Liver (tissue), 9 donors: ENCODE results near the gene SLC4A5. TPM values are rescaled to one million over a fixed set of nuclear protein-coding genes. Genes with fewer than 3 reads are reported as not detected.

Experiments
- DNase-seq: peaks from one replicate; pipeline ENCODE4 v3.0.0-alpha.2; 2017; ENCODE audit warnings: low spot score
- H3K27ac ChIP-seq, 2 donors: one replicate each; pipeline ENCODE4 v1.7.0; 2013; ENCODE audit warnings: inconsistent platforms in 2 of 2, low read length in 2 of 2, control low read depth in 1 of 2, low read depth in 1 of 2, mild to moderate bottlenecking in 1 of 2
- H3K27me3 ChIP-seq, 4 donors: one replicate each; pipeline versions ENCODE4 v1.6.1 to v1.7.0; 2013; ENCODE audit warnings: low read length in 3 of 4, inconsistent platforms in 1 of 4, mild to moderate bottlenecking in 1 of 4, moderate library complexity in 1 of 4; ENCODE audit not compliant: control insufficient read depth in 4 of 4, insufficient read depth in 4 of 4
- H3K36me3 ChIP-seq, 4 donors: one replicate each; pipeline versions ENCODE4 v1.6.1 to v1.7.0; 2013; ENCODE audit warnings: low read length in 3 of 4, mild to moderate bottlenecking in 3 of 4, low read depth in 1 of 4, moderate library complexity in 1 of 4; ENCODE audit not compliant: control insufficient read depth in 4 of 4, insufficient read depth in 3 of 4
- H3K4me1 ChIP-seq, 4 donors: one replicate each; pipeline versions ENCODE4 v1.6.1 to v1.7.0; 2013; ENCODE audit warnings: low read length in 3 of 4, mild to moderate bottlenecking in 3 of 4, moderate library complexity in 1 of 4; ENCODE audit not compliant: control insufficient read depth in 4 of 4, insufficient read depth in 4 of 4
- H3K4me3 ChIP-seq, 3 donors: one replicate each; pipeline versions ENCODE4 v1.6.1 to v1.7.0; 2013; ENCODE audit warnings: low read length in 3 of 3, control low read depth in 1 of 3, low read depth in 1 of 3, mild to moderate bottlenecking in 1 of 3
- H3K9ac ChIP-seq, 2 donors: one replicate each; pipeline ENCODE4 v1.7.0; 2013; ENCODE audit warnings: low read length in 2 of 2, mild to moderate bottlenecking in 2 of 2, moderate library complexity in 2 of 2, control low read depth in 1 of 2, low read depth in 1 of 2
- H3K9me3 ChIP-seq, 4 donors: one replicate each; pipeline versions ENCODE4 v1.6.1 to v1.7.0; 2013; ENCODE audit warnings: low read length in 3 of 4; ENCODE audit not compliant: control insufficient read depth in 4 of 4
- ATF3 ChIP-seq: IDR thresholded peaks from 2 replicates; pipeline ENCODE4 v1.6.1; 2016; ENCODE audit warnings: antibody characterized with exemption
- CTCF ChIP-seq: fragments of 150-350 bp; IDR thresholded peaks from 2 replicates; pipeline ENCODE4 v1.5.1; 2017; ENCODE audit warnings: improper control_type of control experiment, low read depth, low read length; ENCODE audit not compliant: missing input control
- EGR1 ChIP-seq, 2 donors: IDR thresholded peaks; 2 replicates each; pipeline ENCODE4 v1.6.1; 2016 to 2018; ENCODE audit warnings: antibody characterized with exemption in 2 of 2, low read depth in 2 of 2
- FOXA1 ChIP-seq: IDR thresholded peaks from 2 replicates; pipeline ENCODE4 v1.6.1; 2016; ENCODE audit warnings: antibody characterized with exemption
- FOXA2 ChIP-seq: IDR thresholded peaks from 2 replicates; pipeline ENCODE4 v1.6.1; 2016; ENCODE audit warnings: antibody characterized with exemption
- GABPA ChIP-seq, 2 donors: IDR thresholded peaks in 1 of 2; conservative IDR thresholded peaks in 1 of 2; 2 replicates each; pipeline ENCODE4 v1.6.1; 2016; ENCODE audit warnings: antibody characterized with exemption in 2 of 2, mild to moderate bottlenecking in 1 of 2, moderate library complexity in 1 of 2
- HNF4G ChIP-seq: IDR thresholded peaks from 2 replicates; pipeline ENCODE4 v1.6.1; 2016; ENCODE audit warnings: antibody characterized with exemption
- JUND ChIP-seq, 2 donors: IDR thresholded peaks; 2 replicates each; pipeline ENCODE4 v1.6.1; 2016; ENCODE audit warnings: antibody characterized with exemption in 2 of 2
- MAX ChIP-seq: IDR thresholded peaks from 2 replicates; pipeline ENCODE4 v1.6.1; 2016; ENCODE audit warnings: antibody characterized with exemption
- NR2F2 ChIP-seq: IDR thresholded peaks from 2 replicates; pipeline ENCODE4 v1.6.1; 2016; ENCODE audit warnings: antibody characterized with exemption
- RAD21 ChIP-seq, 2 donors: IDR thresholded peaks; 2 replicates each; pipeline ENCODE4 v1.6.1; 2016; ENCODE audit warnings: antibody characterized with exemption in 2 of 2, mild to moderate bottlenecking in 2 of 2
- REST ChIP-seq: IDR thresholded peaks from 2 replicates; pipeline ENCODE4 v1.6.1; 2016; ENCODE audit warnings: antibody characterized with exemption, mild to moderate bottlenecking
- RXRA ChIP-seq, 2 donors: IDR thresholded peaks; 2 replicates each; pipeline ENCODE4 v1.6.1; 2017 to 2018; ENCODE audit warnings: antibody characterized with exemption in 2 of 2, mild to moderate bottlenecking in 1 of 2
- SP1 ChIP-seq: IDR thresholded peaks from 2 replicates; pipeline ENCODE4 v1.6.1; 2018; ENCODE audit warnings: antibody characterized with exemption, mild to moderate bottlenecking
- TAF1 ChIP-seq: conservative IDR thresholded peaks from 2 replicates; pipeline ENCODE4 v1.6.1; 2016; ENCODE audit warnings: antibody characterized with exemption, mild to moderate bottlenecking
- YY1 ChIP-seq: IDR thresholded peaks from 2 replicates; pipeline ENCODE4 v1.6.1; 2016; ENCODE audit warnings: antibody characterized with exemption, mild to moderate bottlenecking
- ZBTB33 ChIP-seq: IDR thresholded peaks from 2 replicates; pipeline ENCODE4 v1.6.1; 2016; ENCODE audit warnings: antibody characterized with exemption
- WGBS: extraction: QIAGEN DNeasy Blood & Tissue Kit; methylation state at CpG from one replicate; pipeline ENCODE4 v1.1.7; 2013; 5-methylcytosine and 5-hydroxymethylcytosine counted together
- polyA plus RNA-seq, 2 donors: library from polyadenylated mRNA; stranded (reverse) in 1 of 2; unstranded in 1 of 2; fragments of 200-250 nt in 1 of 2; fragments of >200 nt in 1 of 2; fragmentation: Nextera tagmentation in 1 of 2; extraction: Ambion mirVana in 1 of 2; gene quantifications; one replicate each; pipeline versions ENCODE4 v1.2.1 to v1.2.3, GENCODE V29; 2013 to 2015
- total RNA-seq, 2 donors: library from RNA; depleted of rRNA; stranded (reverse); fragments of >200 nt; gene quantifications; one replicate each; pipeline ENCODE4 v1.2.3, GENCODE V29; 2014
- donor health status: healthy.
- donor health status: healthy.
- donor health status: healthy.
- donor health status: healthy.
- donor health status: healthy.

SLC4A5 gene
- total and polyA plus RNA-seq, 4 donors, result 0.12 to 0.50 (median 0.29) TPM

- no peak overlapping the region for H3K27ac ChIP-seq
- no peaks in the 10 kb centered on the region for H3K9me3 ChIP-seq
- no peak for TF ChIP-seq NR2F2
- no peak for TF ChIP-seq ZBTB33
- no peak for TF ChIP-seq YY1
- TF ChIP-seq EGR1 (IDR thresholded peaks at IDR 0.05; ENCODE audit: low read depth in 2 of 2), result no peak
- no peak for TF ChIP-seq SP1
- no peak for TF ChIP-seq HNF4G
- TF ChIP-seq GABPA (IDR thresholded peaks at IDR 0.05 in 1 of 2, conservative IDR thresholded peaks at IDR 0.05 in 1 of 2), result no peak
- TF ChIP-seq FOXA2, result no peak
- no peak for TF ChIP-seq MAX
- TF ChIP-seq ATF3, result no peak
- TF ChIP-seq JUND (IDR thresholded peaks at IDR 0.05), result no peak
- TF ChIP-seq RAD21 (IDR thresholded peaks at IDR 0.05), result no peak
- no peak for TF ChIP-seq TAF1
- TF ChIP-seq RXRA (IDR thresholded peaks at IDR 0.05), result no peak
- TF ChIP-seq CTCF, result no peak
- no peak for TF ChIP-seq FOXA1
- no peak for DNase-seq
- no peaks in the 10 kb centered on the region for H3K36me3 ChIP-seq
- H3K4me3 ChIP-seq, result no peak overlapping the region
- H3K27me3 ChIP-seq, result no peaks in the 10 kb centered on the region
- no peak overlapping the region for H3K9ac ChIP-seq
- H3K4me1 ChIP-seq, result no peaks in the 10 kb centered on the region
- WGBS, result 91% methylated on average over 6 of the region's 6 CpGs
Measured at GRCh38 chr2:74286725-74287124, 56.5 kb downstream of the SLC4A5 start.

- H3K4me1 ChIP-seq, result no peaks in the 10 kb centered on the region
- no peaks in the 10 kb centered on the region for H3K36me3 ChIP-seq
- no peak for DNase-seq
- H3K9ac ChIP-seq, result no peak overlapping the region
- H3K27me3 ChIP-seq, result no peaks in the 10 kb centered on the region
- no peak for TF ChIP-seq SP1
- TF ChIP-seq FOXA2, result no peak
- TF ChIP-seq YY1, result no peak
- no peak for TF ChIP-seq MAX
- no peak for TF ChIP-seq CTCF
- TF ChIP-seq ZBTB33, result no peak
- no peak for TF ChIP-seq GABPA (IDR thresholded peaks at IDR 0.05 in 1 of 2, conservative IDR thresholded peaks at IDR 0.05 in 1 of 2)
- TF ChIP-seq REST, result no peak
- no peak for TF ChIP-seq FOXA1
- TF ChIP-seq RXRA (IDR thresholded peaks at IDR 0.05), result no peak
- TF ChIP-seq EGR1 (IDR thresholded peaks at IDR 0.05; ENCODE audit: low read depth in 2 of 2), result no peak
- TF ChIP-seq JUND (IDR thresholded peaks at IDR 0.05), result no peak
- no peak for TF ChIP-seq RAD21 (IDR thresholded peaks at IDR 0.05)
- no peak overlapping the region for H3K4me3 ChIP-seq
- no peaks in the 10 kb centered on the region for H3K9me3 ChIP-seq
- 90% methylated on average over 10 of the region's 10 CpGs for WGBS
- no peak overlapping the region for H3K27ac ChIP-seq
Measured at GRCh38 chr2:74281141-74281975, 61.9 kb downstream of the SLC4A5 start.
